ENCODE measurements around the gene ZNF516.

ZNF516 gene

DNA sequence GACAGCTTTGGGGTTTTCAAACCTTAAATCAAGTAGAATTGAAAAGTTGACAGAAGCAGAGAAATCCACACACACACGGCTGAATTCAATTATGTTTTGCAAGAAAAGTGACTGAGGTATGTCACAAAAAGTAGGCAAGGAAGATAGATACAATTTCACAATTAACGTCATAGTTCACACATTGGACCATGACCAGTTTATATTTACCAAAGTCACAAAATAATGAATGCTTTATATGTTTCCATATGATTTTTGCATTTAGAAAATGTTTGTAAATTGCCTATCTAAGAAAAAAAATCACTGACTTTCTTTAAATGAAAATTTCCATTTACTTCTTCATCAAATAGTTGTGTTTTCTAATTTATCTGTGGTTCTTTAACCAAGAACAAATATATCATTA, 29.4 kb upstream of the ZNF516 start:
- Histone ChIP-seq H3K27me3 (ENCODE audit: insufficient read depth, low read length, poor library complexity) (peaks cover 15% of the 10 kb centered on the region), H3K79me2 (ENCODE audit: insufficient read depth, low read length) (no peaks in the 10 kb centered on the region), H2AFZ (ENCODE audit: low read depth, low read length) (no peak overlapping the region), H4K20me1 (ENCODE audit: insufficient read depth, low read length) (no peaks in the 10 kb centered on the region), H3K9ac (ENCODE audit: low read depth, low read length) (no peak overlapping the region), H3K4me1 (ENCODE audit: insufficient read depth, low read length) (no peaks in the 10 kb centered on the region), H3K9me3 (ENCODE audit: insufficient read depth, low read length, severe bottlenecking) (no peaks in the 10 kb centered on the region), H3K4me3 (ENCODE audit: low read depth in 1 of 2, low read length in 2 of 2) (no peak overlapping the region), H3K36me3 (ENCODE audit: insufficient read depth, low read length) (no peaks in the 10 kb centered on the region), H3K4me2 (ENCODE audit: insufficient read depth, low read length) (no peak overlapping the region), H3K27ac (ENCODE audit: low read length) (no peak overlapping the region)
- TF ChIP-seq, protein P1, sequence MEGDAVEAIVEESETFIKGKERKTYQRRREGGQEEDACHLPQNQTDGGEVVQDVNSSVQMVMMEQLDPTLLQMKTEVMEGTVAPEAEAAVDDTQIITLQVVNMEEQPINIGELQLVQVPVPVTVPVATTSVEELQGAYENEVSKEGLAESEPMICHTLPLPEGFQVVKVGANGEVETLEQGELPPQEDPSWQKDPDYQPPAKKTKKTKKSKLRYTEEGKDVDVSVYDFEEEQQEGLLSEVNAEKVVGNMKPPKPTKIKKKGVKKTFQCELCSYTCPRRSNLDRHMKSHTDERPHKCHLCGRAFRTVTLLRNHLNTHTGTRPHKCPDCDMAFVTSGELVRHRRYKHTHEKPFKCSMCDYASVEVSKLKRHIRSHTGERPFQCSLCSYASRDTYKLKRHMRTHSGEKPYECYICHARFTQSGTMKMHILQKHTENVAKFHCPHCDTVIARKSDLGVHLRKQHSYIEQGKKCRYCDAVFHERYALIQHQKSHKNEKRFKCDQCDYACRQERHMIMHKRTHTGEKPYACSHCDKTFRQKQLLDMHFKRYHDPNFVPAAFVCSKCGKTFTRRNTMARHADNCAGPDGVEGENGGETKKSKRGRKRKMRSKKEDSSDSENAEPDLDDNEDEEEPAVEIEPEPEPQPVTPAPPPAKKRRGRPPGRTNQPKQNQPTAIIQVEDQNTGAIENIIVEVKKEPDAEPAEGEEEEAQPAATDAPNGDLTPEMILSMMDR (IDR thresholded peaks at IDR 0.05; ENCODE audit: borderline replicate concordance, extremely low read depth, low read length, poor library complexity, severe bottlenecking): no peak
- TF ChIP-seq EZH2 (IDR thresholded peaks at IDR 0.05; ENCODE audit: borderline replicate concordance, low read depth, low read length, severe bottlenecking): no peak
- ATAC-seq (ENCODE audit: insufficient read depth, low read depth): no peak
- no peak for DNase-seq

DNA sequence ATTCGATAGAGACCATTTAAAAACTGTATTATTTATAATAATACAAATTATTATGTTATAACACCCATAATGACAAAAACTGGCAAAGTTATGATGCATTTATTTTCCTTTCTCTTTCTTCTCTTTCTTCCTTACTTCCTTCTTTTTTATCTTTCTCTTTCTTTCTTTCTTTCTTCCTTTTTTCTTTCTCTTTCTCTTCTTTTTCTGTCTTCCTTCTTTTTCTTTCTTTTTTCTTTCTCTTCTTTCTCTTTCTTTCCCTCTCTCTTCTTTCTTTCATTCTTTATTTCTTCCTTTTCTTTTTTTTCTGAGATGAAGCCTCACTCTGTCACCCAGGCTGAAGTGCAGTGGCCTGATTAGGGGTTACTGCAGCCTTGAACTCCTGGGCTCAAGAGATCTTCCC, 27.5 kb upstream of the ZNF516 start:
- Histone ChIP-seq H3K27me3 (ENCODE audit: insufficient read depth, low read length, poor library complexity) (peaks cover 20% of the 10 kb centered on the region), H3K4me3 (ENCODE audit: low read depth in 1 of 2, low read length in 2 of 2) (no peak overlapping the region), H3K36me3 (ENCODE audit: insufficient read depth, low read length) (no peaks in the 10 kb centered on the region), H3K79me2 (ENCODE audit: insufficient read depth, low read length) (no peaks in the 10 kb centered on the region), H3K4me2 (ENCODE audit: insufficient read depth, low read length) (no peak overlapping the region), H4K20me1 (ENCODE audit: insufficient read depth, low read length) (no peaks in the 10 kb centered on the region), H3K9ac (ENCODE audit: low read depth, low read length) (no peak overlapping the region), H3K27ac (ENCODE audit: low read length) (no peak overlapping the region), H2AFZ (ENCODE audit: low read depth, low read length) (no peak overlapping the region), H3K4me1 (ENCODE audit: insufficient read depth, low read length) (no peaks in the 10 kb centered on the region), H3K9me3 (ENCODE audit: insufficient read depth, low read length, severe bottlenecking) (no peaks in the 10 kb centered on the region)
- TF ChIP-seq, protein P1 (IDR thresholded peaks at IDR 0.05; ENCODE audit: borderline replicate concordance, extremely low read depth, low read length, poor library complexity, severe bottlenecking): no peak
- no peak for TF ChIP-seq EZH2 (IDR thresholded peaks at IDR 0.05; ENCODE audit: borderline replicate concordance, low read depth, low read length, severe bottlenecking)
- no peak for DNase-seq
- ATAC-seq (ENCODE audit: insufficient read depth, low read depth): no peak

DNA sequence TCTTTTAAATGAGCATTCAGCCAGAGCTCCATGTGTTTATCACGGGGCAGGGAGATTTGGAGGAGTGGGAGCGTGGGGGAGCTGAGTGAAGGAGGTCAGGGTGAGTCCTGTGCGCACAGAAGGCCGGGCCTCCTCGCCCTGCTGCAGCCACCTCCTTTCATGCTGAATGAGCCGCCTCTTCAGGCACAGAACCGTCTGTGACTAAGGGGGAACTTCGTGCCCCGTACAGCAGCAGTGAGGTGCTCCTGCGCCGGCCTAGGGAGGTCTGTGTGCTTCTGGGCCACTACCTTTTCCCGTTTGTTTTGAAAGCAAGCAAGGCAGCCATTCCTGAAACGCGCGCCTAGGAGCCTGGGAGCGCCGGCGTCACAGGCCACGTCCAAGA, 27.1 kb upstream of the ZNF516 start:
- Histone ChIP-seq H3K4me1 (ENCODE audit: insufficient read depth, low read length) (no peaks in the 10 kb centered on the region), H3K79me2 (ENCODE audit: insufficient read depth, low read length) (no peaks in the 10 kb centered on the region), H3K27me3 (ENCODE audit: insufficient read depth, low read length, poor library complexity) (peaks cover 20% of the 10 kb centered on the region), H3K9me3 (ENCODE audit: insufficient read depth, low read length, severe bottlenecking) (no peaks in the 10 kb centered on the region), H3K4me2 (ENCODE audit: insufficient read depth, low read length) (no peak overlapping the region), H3K4me3 (ENCODE audit: low read depth in 1 of 2, low read length in 2 of 2) (no peak overlapping the region), H3K27ac (ENCODE audit: low read length) (no peak overlapping the region), H3K9ac (ENCODE audit: low read depth, low read length) (no peak overlapping the region), H2AFZ (ENCODE audit: low read depth, low read length) (no peak overlapping the region), H4K20me1 (ENCODE audit: insufficient read depth, low read length) (no peaks in the 10 kb centered on the region), H3K36me3 (ENCODE audit: insufficient read depth, low read length) (no peaks in the 10 kb centered on the region)
- no peak for TF ChIP-seq EZH2 (IDR thresholded peaks at IDR 0.05; ENCODE audit: borderline replicate concordance, low read depth, low read length, severe bottlenecking)
- TF ChIP-seq, protein P1 (IDR thresholded peaks at IDR 0.05; ENCODE audit: borderline replicate concordance, extremely low read depth, low read length, poor library complexity, severe bottlenecking): no peak
- DNase-seq (no peak), ATAC-seq (ENCODE audit: insufficient read depth, low read depth) (no peak)
